Thyroid gland (tissue), 4 donors: ENCODE results near the gene AIF1.

ENCODE experiments used
- POLR2A ChIP-seq, 2 donors: fragments of 450-650 bp; IDR thresholded peaks; one replicate each; pipeline ENCODE4 v1.6.1; 2017; ENCODE audit warnings: antibody characterized with exemption in 2 of 2, mild to moderate bottlenecking in 2 of 2, moderate library complexity in 1 of 2
- TF ChIP-seq, protein P1 (sequence below), 6 experiments: fragments of 200-600 bp in 3 of 6; fragments of 450-650 bp in 3 of 6; sonication (generic) in 3 of 6; IDR thresholded peaks; one replicate each; pipeline ENCODE4 v1.5.1; 2016 to 2019; ENCODE audit warnings: antibody characterized with exemption in 6 of 6, mild to moderate bottlenecking in 2 of 6, inconsistent platforms in 1 of 6, moderate library complexity in 1 of 6

DNA sequence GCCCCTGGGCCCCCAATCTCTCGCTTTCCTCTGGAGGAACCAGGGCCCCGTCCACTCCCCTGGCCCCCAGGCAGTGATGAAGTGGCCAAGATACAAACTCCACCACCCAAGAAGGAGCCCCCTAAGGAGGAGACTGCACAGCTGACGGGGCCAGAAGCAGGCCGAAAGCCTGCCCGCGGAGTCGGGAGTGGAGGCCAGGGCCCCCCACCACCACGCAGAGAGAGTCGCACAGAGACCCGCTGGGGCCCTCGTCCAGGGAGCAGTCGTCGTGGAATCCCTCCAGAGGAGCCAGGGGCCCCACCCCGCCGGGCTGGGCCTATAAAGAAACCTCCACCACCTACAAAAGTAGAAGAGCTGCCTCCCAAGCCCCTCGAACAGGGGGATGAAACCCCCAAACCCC, 16.2 kb downstream of the AIF1 start:
- TF ChIP-seq, protein P1, sequence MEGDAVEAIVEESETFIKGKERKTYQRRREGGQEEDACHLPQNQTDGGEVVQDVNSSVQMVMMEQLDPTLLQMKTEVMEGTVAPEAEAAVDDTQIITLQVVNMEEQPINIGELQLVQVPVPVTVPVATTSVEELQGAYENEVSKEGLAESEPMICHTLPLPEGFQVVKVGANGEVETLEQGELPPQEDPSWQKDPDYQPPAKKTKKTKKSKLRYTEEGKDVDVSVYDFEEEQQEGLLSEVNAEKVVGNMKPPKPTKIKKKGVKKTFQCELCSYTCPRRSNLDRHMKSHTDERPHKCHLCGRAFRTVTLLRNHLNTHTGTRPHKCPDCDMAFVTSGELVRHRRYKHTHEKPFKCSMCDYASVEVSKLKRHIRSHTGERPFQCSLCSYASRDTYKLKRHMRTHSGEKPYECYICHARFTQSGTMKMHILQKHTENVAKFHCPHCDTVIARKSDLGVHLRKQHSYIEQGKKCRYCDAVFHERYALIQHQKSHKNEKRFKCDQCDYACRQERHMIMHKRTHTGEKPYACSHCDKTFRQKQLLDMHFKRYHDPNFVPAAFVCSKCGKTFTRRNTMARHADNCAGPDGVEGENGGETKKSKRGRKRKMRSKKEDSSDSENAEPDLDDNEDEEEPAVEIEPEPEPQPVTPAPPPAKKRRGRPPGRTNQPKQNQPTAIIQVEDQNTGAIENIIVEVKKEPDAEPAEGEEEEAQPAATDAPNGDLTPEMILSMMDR (IDR thresholded peaks at IDR 0.05): no peak
- TF ChIP-seq POLR2A (IDR thresholded peaks at IDR 0.05): no peak
